ENCODE measurements around the gene STS.

DNA sequence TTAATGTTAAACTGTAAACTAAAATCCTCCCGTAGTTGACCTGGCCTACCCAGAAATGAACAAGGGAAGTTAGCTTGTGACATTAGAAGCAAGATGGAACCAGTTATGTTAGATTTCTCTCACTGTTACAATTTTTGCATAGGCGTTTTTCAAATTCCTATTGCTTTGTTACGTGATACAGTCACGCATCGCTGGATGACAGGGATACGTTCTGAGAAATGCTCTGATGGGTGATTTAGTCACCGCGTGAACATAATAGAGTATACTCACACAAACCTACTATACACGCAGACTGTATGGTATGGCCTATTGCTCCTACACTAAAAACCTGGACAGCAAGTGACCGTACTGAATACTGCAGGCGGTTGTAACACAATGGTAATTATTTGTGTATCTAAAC, 47.1 kb downstream of the STS start:
- TF ChIP-seq, protein P1, sequence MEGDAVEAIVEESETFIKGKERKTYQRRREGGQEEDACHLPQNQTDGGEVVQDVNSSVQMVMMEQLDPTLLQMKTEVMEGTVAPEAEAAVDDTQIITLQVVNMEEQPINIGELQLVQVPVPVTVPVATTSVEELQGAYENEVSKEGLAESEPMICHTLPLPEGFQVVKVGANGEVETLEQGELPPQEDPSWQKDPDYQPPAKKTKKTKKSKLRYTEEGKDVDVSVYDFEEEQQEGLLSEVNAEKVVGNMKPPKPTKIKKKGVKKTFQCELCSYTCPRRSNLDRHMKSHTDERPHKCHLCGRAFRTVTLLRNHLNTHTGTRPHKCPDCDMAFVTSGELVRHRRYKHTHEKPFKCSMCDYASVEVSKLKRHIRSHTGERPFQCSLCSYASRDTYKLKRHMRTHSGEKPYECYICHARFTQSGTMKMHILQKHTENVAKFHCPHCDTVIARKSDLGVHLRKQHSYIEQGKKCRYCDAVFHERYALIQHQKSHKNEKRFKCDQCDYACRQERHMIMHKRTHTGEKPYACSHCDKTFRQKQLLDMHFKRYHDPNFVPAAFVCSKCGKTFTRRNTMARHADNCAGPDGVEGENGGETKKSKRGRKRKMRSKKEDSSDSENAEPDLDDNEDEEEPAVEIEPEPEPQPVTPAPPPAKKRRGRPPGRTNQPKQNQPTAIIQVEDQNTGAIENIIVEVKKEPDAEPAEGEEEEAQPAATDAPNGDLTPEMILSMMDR (IDR thresholded peaks at IDR 0.05 in 2 of 3, conservative IDR thresholded peaks at IDR 0.05 in 1 of 3; ENCODE audit: borderline replicate concordance in 1 of 3, insufficient read depth in 1 of 3, low read depth in 2 of 3, low read length in 2 of 3) = no peak
- TF ChIP-seq YY1 (IDR thresholded peaks at IDR 0.05; ENCODE audit: extremely low read depth, insufficient replicate concordance, low read depth, low read length) (no peak), EZH2phosphoT487 (IDR thresholded peaks at IDR 0.05; ENCODE audit: borderline replicate concordance) (no peak), POLR2AphosphoS5 (IDR thresholded peaks at IDR 0.05; ENCODE audit: low read depth, low read length) (no peak), POLR2A (IDR thresholded peaks at IDR 0.05; ENCODE audit: borderline replicate concordance, extremely low read depth, insufficient read depth, insufficient read length) (no peak), ZFX (IDR thresholded peaks at IDR 0.05) (no peak), EZH2 (IDR thresholded peaks at IDR 0.05) (no peak), ELF1 (IDR thresholded peaks at IDR 0.05; ENCODE audit: borderline replicate concordance, low read depth) (no peak), SP1 (IDR thresholded peaks at IDR 0.05; ENCODE audit: low read depth) (no peak), CEBPB (IDR thresholded peaks at IDR 0.05; ENCODE audit: low read depth) (no peak), REST (IDR thresholded peaks at IDR 0.05; ENCODE audit: low read depth) (no peak), MAX (IDR thresholded peaks at IDR 0.05) (no peak), EGR1 (IDR thresholded peaks at IDR 0.05; ENCODE audit: low read depth) (no peak), ZNF274 (IDR thresholded peaks at IDR 0.05; ENCODE audit: low read depth, low read length) (no peak)
